Ishikawa (cell line): ENCODE measurements around the gene TAC4.

Experiments used
- CEBPB ChIP-seq: IDR thresholded peaks from 2 replicates; pipeline ENCODE4 v1.6.1; 2012
- CREB1 ChIP-seq: IDR thresholded peaks from 2 replicates; pipeline ENCODE4 v1.6.1; 2012; ENCODE audit warnings: low read depth
- EGR1 ChIP-seq: IDR thresholded peaks from 2 replicates; pipeline ENCODE4 v1.6.1; 2012
- EP300 ChIP-seq: IDR thresholded peaks from 2 replicates; pipeline ENCODE4 v1.6.1; 2012; ENCODE audit warnings: borderline replicate concordance
- FOXM1 ChIP-seq: IDR thresholded peaks from 2 replicates; pipeline ENCODE4 v1.6.1; 2012; ENCODE audit warnings: low read depth, borderline replicate concordance
- NFIC ChIP-seq: IDR thresholded peaks from 2 replicates; pipeline ENCODE4 v1.6.1; 2012
- RAD21 ChIP-seq: IDR thresholded peaks from 2 replicates; pipeline ENCODE4 v1.6.1; 2012; ENCODE audit warnings: low read depth
- TAF1 ChIP-seq: IDR thresholded peaks from 2 replicates; pipeline ENCODE4 v1.6.1; 2012; ENCODE audit warnings: low read depth, mild to moderate bottlenecking
- TCF12 ChIP-seq: IDR thresholded peaks from 2 replicates; pipeline ENCODE4 v1.6.1; 2012; ENCODE audit warnings: low read depth
- TEAD4 ChIP-seq: IDR thresholded peaks from 2 replicates; pipeline ENCODE4 v1.6.1; 2012
- YY1 ChIP-seq: IDR thresholded peaks from 2 replicates; pipeline ENCODE4 v1.6.1; 2012; ENCODE audit warnings: low read depth
- ZBTB7A ChIP-seq: IDR thresholded peaks from 2 replicates; pipeline ENCODE4 v1.6.1; 2012; ENCODE audit warnings: low read depth
- TF ChIP-seq, protein P1 (sequence below): IDR thresholded peaks from 2 replicates; pipeline ENCODE4 v1.6.1; 2012
- TF ChIP-seq, protein P2 (sequence below): IDR thresholded peaks from 2 replicates; pipeline ENCODE4 v1.6.1; 2012; ENCODE audit warnings: low read depth, mild to moderate bottlenecking
- TF ChIP-seq, protein P3 (sequence below): IDR thresholded peaks from 2 replicates; pipeline ENCODE4 v1.6.1; 2012

The TAC4 gene

DNA sequence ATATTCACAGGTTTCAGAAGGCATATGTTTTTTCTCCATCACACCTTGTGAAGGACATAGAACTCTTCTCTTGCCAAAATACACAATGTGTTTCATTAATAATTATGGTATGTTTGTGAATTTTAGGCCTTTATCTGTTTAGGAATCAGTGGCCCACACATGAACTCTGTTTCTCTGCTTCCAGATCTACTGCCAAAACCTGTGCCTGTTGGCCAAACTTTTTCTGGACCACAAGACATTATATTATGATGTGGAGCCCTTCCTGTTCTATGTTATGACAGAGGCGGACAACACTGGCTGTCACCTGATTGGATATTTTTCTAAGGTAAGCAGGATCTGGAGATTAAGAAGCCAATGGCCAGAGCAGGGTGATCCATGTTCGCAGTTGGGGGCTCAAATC is 26.4 kb downstream of the TAC4 start:
- no peak for TF ChIP-seq FOXM1
- TF ChIP-seq RAD21 = no peak
- TF ChIP-seq, protein P1, sequence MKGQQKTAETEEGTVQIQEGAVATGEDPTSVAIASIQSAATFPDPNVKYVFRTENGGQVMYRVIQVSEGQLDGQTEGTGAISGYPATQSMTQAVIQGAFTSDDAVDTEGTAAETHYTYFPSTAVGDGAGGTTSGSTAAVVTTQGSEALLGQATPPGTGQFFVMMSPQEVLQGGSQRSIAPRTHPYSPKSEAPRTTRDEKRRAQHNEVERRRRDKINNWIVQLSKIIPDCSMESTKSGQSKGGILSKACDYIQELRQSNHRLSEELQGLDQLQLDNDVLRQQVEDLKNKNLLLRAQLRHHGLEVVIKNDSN = no peak
- TF ChIP-seq ZBTB7A = no peak
- TF ChIP-seq EP300 = no peak

DNA sequence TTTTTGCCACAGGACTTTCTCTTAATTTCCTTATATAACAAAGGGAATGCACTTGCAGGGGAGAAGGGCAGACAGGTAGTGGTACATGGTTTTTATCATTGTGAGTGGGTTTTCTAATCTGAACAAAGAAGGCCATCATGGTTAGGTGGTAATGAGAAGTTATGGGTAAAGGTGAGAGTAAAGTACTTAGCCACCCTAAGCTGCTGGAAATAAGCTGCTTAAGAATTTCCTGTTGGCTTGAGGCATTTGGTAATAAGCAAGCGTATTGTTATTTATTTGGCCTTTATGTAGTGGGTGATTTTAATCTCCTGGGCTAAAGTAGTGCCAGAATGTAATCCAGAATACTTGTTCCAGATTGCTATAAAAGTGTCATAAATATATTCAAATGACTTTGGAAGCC is 27.1 kb downstream of the TAC4 start:
- TF ChIP-seq EP300 (no peak), TEAD4 (no peak), ZBTB7A (no peak), TCF12 (no peak), RAD21 (no peak), EGR1 (no peak), TAF1 (no peak)
- TF ChIP-seq, protein P2, sequence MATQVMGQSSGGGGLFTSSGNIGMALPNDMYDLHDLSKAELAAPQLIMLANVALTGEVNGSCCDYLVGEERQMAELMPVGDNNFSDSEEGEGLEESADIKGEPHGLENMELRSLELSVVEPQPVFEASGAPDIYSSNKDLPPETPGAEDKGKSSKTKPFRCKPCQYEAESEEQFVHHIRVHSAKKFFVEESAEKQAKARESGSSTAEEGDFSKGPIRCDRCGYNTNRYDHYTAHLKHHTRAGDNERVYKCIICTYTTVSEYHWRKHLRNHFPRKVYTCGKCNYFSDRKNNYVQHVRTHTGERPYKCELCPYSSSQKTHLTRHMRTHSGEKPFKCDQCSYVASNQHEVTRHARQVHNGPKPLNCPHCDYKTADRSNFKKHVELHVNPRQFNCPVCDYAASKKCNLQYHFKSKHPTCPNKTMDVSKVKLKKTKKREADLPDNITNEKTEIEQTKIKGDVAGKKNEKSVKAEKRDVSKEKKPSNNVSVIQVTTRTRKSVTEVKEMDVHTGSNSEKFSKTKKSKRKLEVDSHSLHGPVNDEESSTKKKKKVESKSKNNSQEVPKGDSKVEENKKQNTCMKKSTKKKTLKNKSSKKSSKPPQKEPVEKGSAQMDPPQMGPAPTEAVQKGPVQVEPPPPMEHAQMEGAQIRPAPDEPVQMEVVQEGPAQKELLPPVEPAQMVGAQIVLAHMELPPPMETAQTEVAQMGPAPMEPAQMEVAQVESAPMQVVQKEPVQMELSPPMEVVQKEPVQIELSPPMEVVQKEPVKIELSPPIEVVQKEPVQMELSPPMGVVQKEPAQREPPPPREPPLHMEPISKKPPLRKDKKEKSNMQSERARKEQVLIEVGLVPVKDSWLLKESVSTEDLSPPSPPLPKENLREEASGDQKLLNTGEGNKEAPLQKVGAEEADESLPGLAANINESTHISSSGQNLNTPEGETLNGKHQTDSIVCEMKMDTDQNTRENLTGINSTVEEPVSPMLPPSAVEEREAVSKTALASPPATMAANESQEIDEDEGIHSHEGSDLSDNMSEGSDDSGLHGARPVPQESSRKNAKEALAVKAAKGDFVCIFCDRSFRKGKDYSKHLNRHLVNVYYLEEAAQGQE = no peak
- TF ChIP-seq, protein P3, sequence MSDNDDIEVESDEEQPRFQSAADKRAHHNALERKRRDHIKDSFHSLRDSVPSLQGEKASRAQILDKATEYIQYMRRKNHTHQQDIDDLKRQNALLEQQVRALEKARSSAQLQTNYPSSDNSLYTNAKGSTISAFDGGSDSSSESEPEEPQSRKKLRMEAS = no peak
- TF ChIP-seq, protein P1 = no peak

DNA sequence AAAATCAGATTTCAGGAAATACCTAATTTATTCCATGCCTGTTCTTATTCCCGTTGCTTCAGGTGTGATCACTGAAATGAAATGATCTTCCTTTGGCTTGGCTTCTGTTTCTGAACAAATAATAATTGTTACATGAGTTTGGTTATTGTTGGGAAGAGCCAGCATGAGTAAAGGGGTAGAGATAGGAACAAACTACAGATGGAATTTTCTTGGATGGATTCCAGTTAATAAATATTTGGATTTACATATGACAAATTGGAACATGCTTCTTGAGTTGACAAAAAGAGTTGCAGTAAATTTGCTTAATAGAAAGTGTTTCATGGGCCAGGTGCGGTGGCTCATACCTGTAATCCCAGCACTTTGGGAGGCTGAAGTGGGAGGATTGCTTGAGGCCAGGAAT is 28.2 kb downstream of the TAC4 start:
- no peak for TF ChIP-seq EP300
- no peak for TF ChIP-seq RAD21
- TF ChIP-seq TAF1 = no peak
- TF ChIP-seq FOXM1 = no peak
- TF ChIP-seq TCF12 = no peak
- TF ChIP-seq, protein P3 = no peak
- no peak for TF ChIP-seq CEBPB
- TF ChIP-seq, protein P1 = no peak
- TF ChIP-seq, protein P2 = no peak
- no peak for TF ChIP-seq EGR1
- TF ChIP-seq NFIC = no peak

DNA sequence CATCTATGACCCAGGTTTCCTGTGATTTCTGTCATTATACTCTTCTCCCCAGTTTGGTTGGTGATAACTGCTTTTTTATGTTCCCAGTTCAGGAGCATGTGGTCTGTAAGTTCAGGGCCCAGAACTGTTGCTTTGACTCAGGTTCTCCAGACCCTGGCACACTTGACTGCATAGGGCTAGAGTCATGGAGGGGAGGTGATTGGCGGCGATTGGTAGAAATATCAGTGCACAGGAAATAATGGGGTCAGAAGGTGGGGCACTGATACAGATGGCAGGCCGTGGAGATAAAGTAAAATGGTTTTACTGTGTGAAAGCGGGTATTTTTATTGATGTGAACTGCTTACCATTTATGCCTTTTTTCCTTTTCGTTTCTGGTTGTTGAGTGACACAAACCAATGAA is 28.7 kb downstream of the TAC4 start:
- TF ChIP-seq, protein P3 = no peak
- TF ChIP-seq EGR1 (no peak), TEAD4 (no peak), CREB1 (no peak), TAF1 (no peak), YY1 (no peak)
- TF ChIP-seq, protein P2 = no peak

DNA sequence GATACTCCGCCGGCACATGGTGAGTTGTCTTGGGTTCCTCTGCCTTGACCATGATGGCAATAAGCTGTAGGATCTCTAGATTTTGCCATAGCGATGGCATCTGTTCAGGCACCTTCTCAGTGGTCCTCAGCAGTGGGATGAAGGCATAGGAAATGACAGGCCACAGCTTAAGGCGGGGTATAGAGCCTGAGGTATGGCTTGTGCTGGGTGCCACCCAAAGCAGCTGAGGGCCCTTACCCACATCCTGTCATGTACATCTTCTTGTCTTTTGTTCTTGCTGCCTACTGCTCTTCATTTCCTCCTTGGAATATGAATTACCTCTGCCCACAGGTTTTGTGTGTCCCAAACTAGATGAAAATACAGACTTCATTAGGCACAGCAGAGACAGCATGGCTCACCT is 29.9 kb downstream of the TAC4 start:
- TF ChIP-seq FOXM1 (no peak), TEAD4 (no peak), YY1 (no peak), RAD21 (no peak), EGR1 (no peak), EP300 (no peak), TCF12 (no peak), TAF1 (no peak)
- TF ChIP-seq, protein P2 = no peak
- TF ChIP-seq, protein P3 = no peak
